ENCODE measurements around the gene SPEG.

The SPEG gene

GRCh38 chr2:219429958-219430606, 4.6 kb upstream of the SPEG start:
- TF ChIP-seq CTCF (IDR thresholded peaks at IDR 0.05; ENCODE audit: borderline replicate concordance, control extremely low read depth, extremely low read depth, insufficient read depth, missing control alignments), result no peak
- in situ Hi-C loops (cut with MboI; ENCODE audit: low sequenced_read_pairs, unreplicated experiment), result no loop called here
- DNase-seq (ENCODE audit: low spot score), result no peak

DNA sequence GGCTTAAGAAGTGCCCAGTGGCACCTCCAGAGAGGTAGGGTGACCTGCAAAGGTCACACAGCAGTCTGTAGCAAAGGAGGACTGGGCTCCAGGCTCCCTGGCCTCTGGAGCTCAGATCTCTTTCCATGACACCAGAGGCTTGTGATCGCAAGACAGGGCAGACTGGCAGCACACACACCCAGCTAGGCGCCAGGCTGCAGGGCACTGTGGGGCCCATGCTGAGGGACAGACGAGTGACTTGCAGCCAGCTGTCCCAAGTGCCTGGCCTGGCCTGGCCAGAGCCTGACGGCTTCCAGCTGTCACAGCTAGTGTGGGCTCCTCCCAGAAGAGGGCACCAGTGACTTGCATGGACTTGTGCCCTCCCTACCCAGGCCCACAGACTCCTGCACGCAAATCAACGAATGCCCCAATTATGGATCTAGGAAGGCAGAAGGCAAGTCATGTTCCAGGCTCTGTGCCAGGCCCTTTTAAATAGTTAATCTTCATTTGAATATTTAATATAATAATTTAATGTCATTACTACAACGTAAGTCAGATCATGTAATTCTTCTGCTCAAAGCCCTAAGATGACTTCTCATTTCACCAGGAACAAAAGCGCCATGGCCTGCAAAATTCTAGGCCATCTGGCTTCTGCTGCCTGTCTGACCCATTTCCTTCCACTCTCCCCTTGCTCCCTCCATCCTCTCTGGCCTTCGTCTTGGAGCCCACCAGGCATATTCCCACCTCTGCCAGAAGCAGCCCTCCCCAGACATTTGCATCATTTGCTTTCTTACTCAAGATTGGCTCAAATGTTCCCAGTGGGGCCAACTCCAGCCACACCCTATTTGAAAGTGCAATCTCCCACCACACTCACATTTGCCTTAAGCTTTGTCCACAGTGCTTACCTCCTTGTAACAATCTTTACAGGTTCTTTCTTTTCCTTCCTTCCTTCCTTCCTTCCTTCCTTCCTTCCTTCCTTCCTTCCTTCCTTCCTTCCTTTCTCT, 3.7 kb upstream of the SPEG start:
- DNase-seq (ENCODE audit: low spot score), result no peak
- in situ Hi-C loops (cut with MboI; ENCODE audit: low sequenced_read_pairs, unreplicated experiment), result no loop called here
- no peak for TF ChIP-seq CTCF (IDR thresholded peaks at IDR 0.05; ENCODE audit: borderline replicate concordance, control extremely low read depth, extremely low read depth, insufficient read depth, missing control alignments)

DNA sequence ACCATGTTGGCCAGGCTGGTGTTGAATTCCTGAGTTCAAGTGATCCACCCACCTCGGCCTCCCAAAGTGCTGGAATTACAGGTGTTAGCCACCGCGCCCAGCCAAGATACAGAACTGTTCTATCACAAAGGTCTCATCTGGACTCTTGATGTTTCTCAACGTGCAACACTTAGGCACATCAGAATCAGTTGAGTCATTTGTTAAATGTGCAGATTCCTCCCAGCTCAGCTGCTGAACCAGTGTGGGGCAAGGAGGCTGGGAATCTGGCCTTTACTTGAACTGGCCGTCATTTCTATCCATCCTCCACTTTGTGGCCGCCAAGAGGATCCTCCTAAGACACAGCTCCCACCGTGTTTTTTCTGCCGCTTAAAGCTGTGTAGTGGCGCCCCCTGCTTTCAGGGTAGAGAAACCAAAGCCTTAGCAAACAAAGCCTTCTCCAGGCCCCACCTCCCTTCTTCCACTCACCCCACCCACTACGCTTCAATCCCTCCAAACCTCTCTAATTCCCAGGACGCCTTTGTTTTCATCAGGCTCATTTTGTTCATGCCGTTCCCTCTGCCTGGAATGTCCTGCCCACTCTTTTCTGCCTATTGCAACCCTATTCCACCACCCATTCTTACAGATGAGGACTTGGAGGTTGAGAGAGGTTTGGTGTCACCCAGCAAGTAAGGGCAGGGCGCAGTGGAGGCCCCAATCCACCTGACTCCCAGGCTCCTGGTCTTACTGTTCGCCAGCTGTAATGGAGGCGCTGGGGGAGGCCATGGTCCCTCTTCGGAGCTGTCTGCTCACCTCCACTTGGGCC, 776 bp upstream of the SPEG start:
- in situ Hi-C loops (cut with MboI; ENCODE audit: low sequenced_read_pairs, unreplicated experiment), result no loop called here
- DNase-seq (ENCODE audit: low spot score), result no peak
- TF ChIP-seq CTCF (IDR thresholded peaks at IDR 0.05; ENCODE audit: borderline replicate concordance, control extremely low read depth, extremely low read depth, insufficient read depth, missing control alignments), result no peak

- TF ChIP-seq CTCF (IDR thresholded peaks at IDR 0.05; ENCODE audit: borderline replicate concordance, control extremely low read depth, extremely low read depth, insufficient read depth, missing control alignments), result no peak
- in situ Hi-C loops (cut with MboI; ENCODE audit: low sequenced_read_pairs, unreplicated experiment), result no loop called here
- DNase-seq (ENCODE audit: low spot score), result no peak
These were observed 250 bp upstream of the SPEG start for GRCh38 chr2:219434468-219434717.

DNA sequence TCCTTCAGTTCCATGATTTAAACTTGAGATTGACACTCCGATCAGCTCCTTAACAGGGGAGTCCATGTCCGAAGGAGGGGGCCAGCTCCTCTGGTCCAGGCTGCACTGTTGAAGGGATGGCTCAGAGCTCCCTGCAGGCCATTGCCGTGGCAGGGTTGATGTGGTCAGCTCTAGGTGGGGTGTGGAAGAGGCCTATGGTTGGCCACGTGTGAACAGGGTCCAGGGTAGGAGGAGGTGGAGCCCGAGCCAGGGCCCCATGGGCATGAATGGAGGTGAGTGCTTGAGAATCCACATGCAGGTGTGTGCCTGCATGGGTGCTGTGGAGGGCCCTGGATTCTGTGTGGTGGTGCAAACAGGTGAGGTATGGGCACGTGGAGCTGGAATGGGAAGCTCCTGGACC, 1.1 kb downstream of the SPEG start:
- TF ChIP-seq CTCF (IDR thresholded peaks at IDR 0.05; ENCODE audit: borderline replicate concordance, control extremely low read depth, extremely low read depth, insufficient read depth, missing control alignments), result no peak
- in situ Hi-C loops (cut with MboI; ENCODE audit: low sequenced_read_pairs, unreplicated experiment), result no loop called here
- DNase-seq (ENCODE audit: low spot score), result no peak

- in situ Hi-C loops (cut with MboI; ENCODE audit: low sequenced_read_pairs, unreplicated experiment), result no loop called here
- no peak for DNase-seq (ENCODE audit: low spot score)
- TF ChIP-seq CTCF (IDR thresholded peaks at IDR 0.05; ENCODE audit: borderline replicate concordance, control extremely low read depth, extremely low read depth, insufficient read depth, missing control alignments), result no peak
These were observed 1.8 kb downstream of the SPEG start for GRCh38 chr2:219436491-219436890.
